ENCODE measurements around the gene CELF1.

DNA sequence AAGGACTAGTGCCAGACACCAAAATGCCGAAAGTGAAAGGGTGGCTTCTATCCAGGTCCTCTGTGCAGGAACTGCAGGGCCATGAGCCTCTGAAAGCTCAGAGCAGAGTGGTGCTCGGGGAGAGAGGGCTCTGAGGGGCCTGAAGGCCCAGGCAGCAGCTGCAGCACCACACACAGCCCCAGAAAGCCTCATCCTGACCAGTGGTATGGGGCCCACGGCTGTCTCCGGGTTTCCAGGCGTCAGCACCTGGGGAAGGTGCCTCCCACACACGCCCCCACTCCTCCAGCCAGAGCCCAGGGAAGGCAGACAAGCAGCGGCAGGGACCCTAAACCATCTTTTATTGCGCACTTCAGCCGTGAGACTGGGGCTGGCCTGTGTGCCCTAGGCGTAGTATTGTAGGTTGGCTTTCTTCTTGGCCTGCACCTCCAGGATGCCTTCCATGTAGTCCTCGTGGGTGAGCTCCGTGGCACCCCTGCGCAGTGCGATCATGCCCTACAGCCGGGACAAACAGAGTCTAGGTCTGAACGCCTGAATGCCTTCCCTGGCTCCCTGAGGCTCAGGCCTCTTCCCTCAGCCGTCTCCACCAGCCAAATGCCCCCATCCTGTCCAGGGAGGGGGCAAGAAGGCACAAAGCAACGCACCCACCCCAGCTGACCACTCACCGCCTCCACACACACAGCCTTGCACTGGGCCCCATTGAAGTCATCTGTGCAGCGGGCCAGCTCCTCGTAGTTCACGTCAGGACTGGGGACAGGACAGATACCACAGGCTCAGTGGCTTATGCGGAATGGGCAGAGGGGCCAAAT lies 134.3 kb downstream of the CELF1 start:
- TF ChIP-seq, protein P1, sequence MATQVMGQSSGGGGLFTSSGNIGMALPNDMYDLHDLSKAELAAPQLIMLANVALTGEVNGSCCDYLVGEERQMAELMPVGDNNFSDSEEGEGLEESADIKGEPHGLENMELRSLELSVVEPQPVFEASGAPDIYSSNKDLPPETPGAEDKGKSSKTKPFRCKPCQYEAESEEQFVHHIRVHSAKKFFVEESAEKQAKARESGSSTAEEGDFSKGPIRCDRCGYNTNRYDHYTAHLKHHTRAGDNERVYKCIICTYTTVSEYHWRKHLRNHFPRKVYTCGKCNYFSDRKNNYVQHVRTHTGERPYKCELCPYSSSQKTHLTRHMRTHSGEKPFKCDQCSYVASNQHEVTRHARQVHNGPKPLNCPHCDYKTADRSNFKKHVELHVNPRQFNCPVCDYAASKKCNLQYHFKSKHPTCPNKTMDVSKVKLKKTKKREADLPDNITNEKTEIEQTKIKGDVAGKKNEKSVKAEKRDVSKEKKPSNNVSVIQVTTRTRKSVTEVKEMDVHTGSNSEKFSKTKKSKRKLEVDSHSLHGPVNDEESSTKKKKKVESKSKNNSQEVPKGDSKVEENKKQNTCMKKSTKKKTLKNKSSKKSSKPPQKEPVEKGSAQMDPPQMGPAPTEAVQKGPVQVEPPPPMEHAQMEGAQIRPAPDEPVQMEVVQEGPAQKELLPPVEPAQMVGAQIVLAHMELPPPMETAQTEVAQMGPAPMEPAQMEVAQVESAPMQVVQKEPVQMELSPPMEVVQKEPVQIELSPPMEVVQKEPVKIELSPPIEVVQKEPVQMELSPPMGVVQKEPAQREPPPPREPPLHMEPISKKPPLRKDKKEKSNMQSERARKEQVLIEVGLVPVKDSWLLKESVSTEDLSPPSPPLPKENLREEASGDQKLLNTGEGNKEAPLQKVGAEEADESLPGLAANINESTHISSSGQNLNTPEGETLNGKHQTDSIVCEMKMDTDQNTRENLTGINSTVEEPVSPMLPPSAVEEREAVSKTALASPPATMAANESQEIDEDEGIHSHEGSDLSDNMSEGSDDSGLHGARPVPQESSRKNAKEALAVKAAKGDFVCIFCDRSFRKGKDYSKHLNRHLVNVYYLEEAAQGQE (IDR thresholded peaks at IDR 0.05; ENCODE audit: borderline replicate concordance), result no peak
- TF ChIP-seq, protein P1 (CRISPR knock-in tag; IDR thresholded peaks at IDR 0.05; ENCODE audit: low read depth), result no peak
- TF ChIP-seq NFE2L1 (tag; IDR thresholded peaks at IDR 0.05; ENCODE audit: borderline replicate concordance, low read depth) (no peak), ZNF274 (IDR thresholded peaks at IDR 0.05; ENCODE audit: borderline replicate concordance, low read depth, low read length) (no peak), CHD2 (IDR thresholded peaks at IDR 0.05; ENCODE audit: low read depth, low read length) (no peak), IFI16 (CRISPR knock-in tag; IDR thresholded peaks at IDR 0.05) (no peak), LARP7 (IDR thresholded peaks at IDR 0.05) (no peak)
- TF ChIP-seq, protein P2, sequence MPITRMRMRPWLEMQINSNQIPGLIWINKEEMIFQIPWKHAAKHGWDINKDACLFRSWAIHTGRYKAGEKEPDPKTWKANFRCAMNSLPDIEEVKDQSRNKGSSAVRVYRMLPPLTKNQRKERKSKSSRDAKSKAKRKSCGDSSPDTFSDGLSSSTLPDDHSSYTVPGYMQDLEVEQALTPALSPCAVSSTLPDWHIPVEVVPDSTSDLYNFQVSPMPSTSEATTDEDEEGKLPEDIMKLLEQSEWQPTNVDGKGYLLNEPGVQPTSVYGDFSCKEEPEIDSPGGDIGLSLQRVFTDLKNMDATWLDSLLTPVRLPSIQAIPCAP (CRISPR knock-in tag; IDR thresholded peaks at IDR 0.05; ENCODE audit: borderline replicate concordance), result no peak
